HepG2 (cell line): Measurements from ENCODE around the gene MTR.

Experiments
- ARNTL ChIP-seq: sonication (generic); formaldehyde crosslinking; IDR thresholded peaks from 2 replicates; pipeline ENCODE4 v1.4.0; 2020; ENCODE audit warnings: mild to moderate bottlenecking, missing genetic modification reagents
- DNMT1 ChIP-seq: sonication (generic); formaldehyde crosslinking; IDR thresholded peaks from 2 replicates; pipeline ENCODE4 v1.5.1; 2020; ENCODE audit warnings: mild to moderate bottlenecking, missing genetic modification reagents
- EP300 ChIP-seq, 3 experiments: sonication (generic) in 1 of 3; formaldehyde crosslinking in 1 of 3; IDR thresholded peaks; 2 replicates each; pipeline versions ENCODE4 v1.5.1 to v1.6.1; 2011 to 2020; ENCODE audit warnings: low read depth in 2 of 3, low read length in 2 of 3, borderline replicate concordance in 1 of 3, improper control_type of control experiment in 1 of 3, mild to moderate bottlenecking in 1 of 3, missing genetic modification reagents in 1 of 3, moderate library complexity in 1 of 3
- NBN ChIP-seq: fragments of 450-650 bp; conservative IDR thresholded peaks from 2 replicates; pipeline ENCODE4 v1.6.1; 2017
- ZBTB7B ChIP-seq: sonication (generic); formaldehyde crosslinking; IDR thresholded peaks from 2 replicates; pipeline ENCODE4 v1.4.0; 2020; ENCODE audit warnings: missing genetic modification reagents
- ZFP36 ChIP-seq: fragments of 150-350 bp; IDR thresholded peaks from 2 replicates; pipeline ENCODE4 v1.6.1; 2018; ENCODE audit warnings: borderline replicate concordance, low read length, low read depth; ENCODE audit not compliant: partially characterized antibody
- ZNF547 ChIP-seq: sonication (generic); formaldehyde crosslinking; IDR thresholded peaks from 2 replicates; pipeline ENCODE4 v1.5.1; 2020; ENCODE audit warnings: mild to moderate bottlenecking, missing genetic modification reagents
- ZSCAN29 ChIP-seq: sonication (generic); formaldehyde crosslinking; conservative IDR thresholded peaks from 2 replicates; pipeline ENCODE4 v1.4.0; 2020; ENCODE audit warnings: mild to moderate bottlenecking, missing genetic modification reagents
- TF ChIP-seq, protein P1 (sequence below): sonication (generic); formaldehyde crosslinking; IDR thresholded peaks from 2 replicates; pipeline ENCODE4 v1.5.0; 2020; ENCODE audit warnings: mild to moderate bottlenecking, missing genetic modification reagents, moderate library complexity
- TF ChIP-seq, protein P2 (sequence below), 2 experiments: IDR thresholded peaks; 2 replicates each; pipeline ENCODE4 v1.6.1; 2011 to 2012; ENCODE audit warnings: low read length in 2 of 2, borderline replicate concordance in 1 of 2, low read depth in 1 of 2, mild to moderate bottlenecking in 1 of 2, moderate library complexity in 1 of 2

DNA sequence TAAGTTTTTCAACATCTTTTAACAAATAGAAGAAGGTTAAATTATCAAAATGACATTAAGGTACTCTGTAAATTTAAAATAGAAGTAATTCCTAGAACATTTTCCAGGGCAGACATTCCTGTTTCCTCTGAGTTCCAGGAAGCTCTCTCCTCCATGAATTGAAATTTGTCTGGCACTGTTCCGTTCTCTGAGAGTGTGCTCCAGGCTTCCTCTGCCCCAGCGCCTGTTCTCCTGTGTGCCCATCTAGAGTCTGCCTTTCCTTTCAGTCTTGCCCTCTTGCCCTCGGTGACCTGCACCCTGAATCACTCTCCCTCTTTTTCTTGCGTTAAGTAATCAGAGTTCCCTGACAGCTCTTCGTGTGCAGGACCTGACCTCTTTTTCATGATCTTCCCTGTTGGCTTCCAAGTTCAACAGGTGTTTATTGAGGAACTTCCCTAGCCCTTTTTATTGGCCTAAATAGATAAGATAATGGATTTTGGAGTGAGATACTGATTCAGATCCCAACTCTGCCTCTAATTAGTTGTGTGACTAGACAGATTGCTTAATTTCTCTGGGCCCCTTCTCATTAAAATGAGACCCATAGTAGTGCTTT, 77.1 kb downstream of the MTR start:
- TF ChIP-seq, protein P1, sequence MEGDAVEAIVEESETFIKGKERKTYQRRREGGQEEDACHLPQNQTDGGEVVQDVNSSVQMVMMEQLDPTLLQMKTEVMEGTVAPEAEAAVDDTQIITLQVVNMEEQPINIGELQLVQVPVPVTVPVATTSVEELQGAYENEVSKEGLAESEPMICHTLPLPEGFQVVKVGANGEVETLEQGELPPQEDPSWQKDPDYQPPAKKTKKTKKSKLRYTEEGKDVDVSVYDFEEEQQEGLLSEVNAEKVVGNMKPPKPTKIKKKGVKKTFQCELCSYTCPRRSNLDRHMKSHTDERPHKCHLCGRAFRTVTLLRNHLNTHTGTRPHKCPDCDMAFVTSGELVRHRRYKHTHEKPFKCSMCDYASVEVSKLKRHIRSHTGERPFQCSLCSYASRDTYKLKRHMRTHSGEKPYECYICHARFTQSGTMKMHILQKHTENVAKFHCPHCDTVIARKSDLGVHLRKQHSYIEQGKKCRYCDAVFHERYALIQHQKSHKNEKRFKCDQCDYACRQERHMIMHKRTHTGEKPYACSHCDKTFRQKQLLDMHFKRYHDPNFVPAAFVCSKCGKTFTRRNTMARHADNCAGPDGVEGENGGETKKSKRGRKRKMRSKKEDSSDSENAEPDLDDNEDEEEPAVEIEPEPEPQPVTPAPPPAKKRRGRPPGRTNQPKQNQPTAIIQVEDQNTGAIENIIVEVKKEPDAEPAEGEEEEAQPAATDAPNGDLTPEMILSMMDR, result no peak
- no peak for TF ChIP-seq ZBTB7B
- no peak for TF ChIP-seq DNMT1 (CRISPR knock-in tag)
- TF ChIP-seq, protein P2, sequence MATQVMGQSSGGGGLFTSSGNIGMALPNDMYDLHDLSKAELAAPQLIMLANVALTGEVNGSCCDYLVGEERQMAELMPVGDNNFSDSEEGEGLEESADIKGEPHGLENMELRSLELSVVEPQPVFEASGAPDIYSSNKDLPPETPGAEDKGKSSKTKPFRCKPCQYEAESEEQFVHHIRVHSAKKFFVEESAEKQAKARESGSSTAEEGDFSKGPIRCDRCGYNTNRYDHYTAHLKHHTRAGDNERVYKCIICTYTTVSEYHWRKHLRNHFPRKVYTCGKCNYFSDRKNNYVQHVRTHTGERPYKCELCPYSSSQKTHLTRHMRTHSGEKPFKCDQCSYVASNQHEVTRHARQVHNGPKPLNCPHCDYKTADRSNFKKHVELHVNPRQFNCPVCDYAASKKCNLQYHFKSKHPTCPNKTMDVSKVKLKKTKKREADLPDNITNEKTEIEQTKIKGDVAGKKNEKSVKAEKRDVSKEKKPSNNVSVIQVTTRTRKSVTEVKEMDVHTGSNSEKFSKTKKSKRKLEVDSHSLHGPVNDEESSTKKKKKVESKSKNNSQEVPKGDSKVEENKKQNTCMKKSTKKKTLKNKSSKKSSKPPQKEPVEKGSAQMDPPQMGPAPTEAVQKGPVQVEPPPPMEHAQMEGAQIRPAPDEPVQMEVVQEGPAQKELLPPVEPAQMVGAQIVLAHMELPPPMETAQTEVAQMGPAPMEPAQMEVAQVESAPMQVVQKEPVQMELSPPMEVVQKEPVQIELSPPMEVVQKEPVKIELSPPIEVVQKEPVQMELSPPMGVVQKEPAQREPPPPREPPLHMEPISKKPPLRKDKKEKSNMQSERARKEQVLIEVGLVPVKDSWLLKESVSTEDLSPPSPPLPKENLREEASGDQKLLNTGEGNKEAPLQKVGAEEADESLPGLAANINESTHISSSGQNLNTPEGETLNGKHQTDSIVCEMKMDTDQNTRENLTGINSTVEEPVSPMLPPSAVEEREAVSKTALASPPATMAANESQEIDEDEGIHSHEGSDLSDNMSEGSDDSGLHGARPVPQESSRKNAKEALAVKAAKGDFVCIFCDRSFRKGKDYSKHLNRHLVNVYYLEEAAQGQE (IDR thresholded peaks at IDR 0.05; ENCODE audit: borderline replicate concordance in 1 of 2, low read depth in 1 of 2, low read length in 2 of 2), result no peak
- no peak for TF ChIP-seq ZNF547 (CRISPR knock-in tag)
- no peak for TF ChIP-seq ZSCAN29
- no peak for TF ChIP-seq ZFP36
- no peak for TF ChIP-seq EP300 (IDR thresholded peaks at IDR 0.05; ENCODE audit: low read depth in 2 of 2, low read length in 2 of 2)
- TF ChIP-seq EP300 (CRISPR knock-in tag; IDR thresholded peaks at IDR 0.05; ENCODE audit: borderline replicate concordance), result no peak
- no peak for TF ChIP-seq ARNTL
- no peak for TF ChIP-seq NBN
